Measurements from ENCODE around the gene NDUFS2.

DNA sequence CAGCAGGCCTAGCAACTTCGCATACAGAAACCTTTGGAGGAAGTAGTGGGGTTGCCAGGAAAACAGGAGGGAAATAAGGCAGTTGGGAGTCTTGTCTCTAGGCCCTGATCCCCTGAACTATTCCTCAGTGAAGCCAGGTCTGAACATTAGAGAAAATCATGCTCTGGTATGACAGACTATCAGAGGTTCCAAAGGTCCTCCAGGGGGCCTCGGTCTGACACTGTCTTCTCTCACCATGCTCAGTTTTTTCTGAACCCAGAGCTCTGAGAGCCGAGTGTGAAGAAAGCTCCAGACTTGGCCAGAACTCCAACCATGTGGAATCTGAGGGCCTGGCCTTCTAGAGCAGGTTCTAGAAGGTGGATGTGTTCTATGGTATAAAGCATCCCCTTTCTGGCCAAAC lies 27.7 kb downstream of the NDUFS2 start:
- TF ChIP-seq POLR2AphosphoS5 (IDR thresholded peaks at IDR 0.05; ENCODE audit: borderline replicate concordance, low read depth, low read length) (no peak), EZH2 (IDR thresholded peaks at IDR 0.05) (no peak)

Measured in SK-N-MC (cell line).